B cell (primary cell): Measurements from ENCODE around the gene WNT1. TPM values are rescaled to one million over a fixed set of nuclear protein-coding genes. Genes with fewer than 3 reads are reported as not detected.

Experiments
- ATAC-seq: fragments of 200-7000 bp; cut with Tn5 transposase; one replicate; pipeline ENCODE4 v1.10.0; 2021; ENCODE audit warnings: low read depth, mild to moderate bottlenecking, moderate number of reproducible peaks, moderate library complexity
- CTCF ChIA-PET: fragments of 350-600 bp; sonication (Branson Sonifier 250); formaldehyde crosslinking; loops from one replicate; lab custom pipeline; 2021; ENCODE audit warnings: antibody characterized with exemption, inconsistent platforms; lab: Charles Lee
- POLR2A ChIA-PET: fragments of 350-600 bp; sonication (Branson Sonifier 250); formaldehyde crosslinking; loops from one replicate; lab custom pipeline; 2021; ENCODE audit warnings: antibody characterized with exemption; lab: Charles Lee
- DNase-seq: peaks from one replicate; pipeline ENCODE4 v3.0.0; 2013
- H2AFZ ChIP-seq: 2 replicates; pipeline ENCODE4 v1.6.1; 2012; ENCODE audit warnings: mild to moderate bottlenecking, low read depth, low read length; ENCODE audit not compliant: insufficient read depth, poor library complexity, severe bottlenecking
- H3K27ac ChIP-seq, 2 donors: 1 replicate in 1 of 2; 2 replicates in 1 of 2; pipeline ENCODE4 v1.5.1; 2012 to 2013; ENCODE audit warnings: low read length in 2 of 2, mild to moderate bottlenecking in 2 of 2, moderate library complexity in 1 of 2
- H3K27me3 ChIP-seq, 4 experiments: fragments of 200-600 bp in 1 of 4; sonication (generic) in 1 of 4; replicated peaks in 1 of 4; 1 replicate in 2 of 4; 2 replicates in 2 of 4; pipeline versions ENCODE4 v1.6.1 to v1.7.0; 2013 to 2016; ENCODE audit warnings: low read length in 3 of 4, mild to moderate bottlenecking in 2 of 4, mixed read lengths in 1 of 4, moderate library complexity in 1 of 4; ENCODE audit not compliant: insufficient read depth in 4 of 4, control insufficient read depth in 3 of 4; ENCODE audit errors: control extremely low read depth in 1 of 4
- H3K36me3 ChIP-seq, 2 experiments: replicated peaks in 1 of 2; 1 replicate in 1 of 2; 2 replicates in 1 of 2; pipeline versions ENCODE4 v1.6.1 to v1.7.1; 2013; ENCODE audit warnings: low read length in 1 of 2; ENCODE audit not compliant: insufficient read depth in 2 of 2, control insufficient read depth in 1 of 2; ENCODE audit errors: control extremely low read depth in 1 of 2, extremely low read depth in 1 of 2
- H3K4me1 ChIP-seq, 2 donors: fragments of 200-600 bp in 1 of 2; sonication (generic) in 1 of 2; 1 replicate in 1 of 2; 2 replicates in 1 of 2; pipeline versions ENCODE4 v1.5.1 to v1.6.1; 2013 to 2017; ENCODE audit warnings: low read length in 2 of 2; ENCODE audit not compliant: control insufficient read depth in 2 of 2, insufficient read depth in 2 of 2
- H3K4me2 ChIP-seq: replicated peaks from 2 replicates; pipeline ENCODE3; 2012; ENCODE audit warnings: mild to moderate bottlenecking, low read depth, low read length; ENCODE audit not compliant: poor library complexity, severe bottlenecking
- H3K4me3 ChIP-seq, 5 experiments: fragments of 200-600 bp in 1 of 5; sonication (generic) in 1 of 5; 1 replicate in 3 of 5; 2 replicates in 2 of 5; pipeline versions ENCODE4 v1.5.1 to v1.7.0; 2011 to 2016; ENCODE audit warnings: low read length in 4 of 5, mild to moderate bottlenecking in 4 of 5, low read depth in 2 of 5, control low read depth in 1 of 5, moderate library complexity in 1 of 5; ENCODE audit not compliant: insufficient read depth in 1 of 5; ENCODE audit errors: control extremely low read depth in 1 of 5, extremely low read depth in 1 of 5
- H3K79me2 ChIP-seq: fragments of 200-600 bp; sonication (generic); one replicate; pipeline ENCODE4 v1.6.0; 2016; ENCODE audit warnings: low read length; ENCODE audit not compliant: control insufficient read depth, insufficient read depth
- H3K9ac ChIP-seq: fragments of 200-600 bp; sonication (generic); 2 replicates; pipeline ENCODE4 v1.6.1; 2017; ENCODE audit warnings: mild to moderate bottlenecking, low read length, moderate library complexity
- H3K9me3 ChIP-seq, 3 donors: one replicate each; pipeline versions ENCODE4 v1.6.1 to v1.7.1; 2013; ENCODE audit warnings: low read length in 2 of 3; ENCODE audit not compliant: control insufficient read depth in 2 of 3, insufficient read depth in 1 of 3; ENCODE audit errors: control extremely low read depth in 1 of 3
- H4K20me1 ChIP-seq: 2 replicates; pipeline ENCODE4 v1.6.0; 2012; ENCODE audit warnings: mild to moderate bottlenecking, low read length; ENCODE audit not compliant: insufficient read depth, control insufficient read depth, poor library complexity, severe bottlenecking
- H3K27ac Mint-ChIP-seq: one replicate; pipeline ENCODE4 v1.8.0; 2021; ENCODE audit warnings: mixed read lengths
- H3K27me3 Mint-ChIP-seq: one replicate; pipeline ENCODE4 v1.8.0; 2021; ENCODE audit warnings: mixed read lengths
- H3K4me1 Mint-ChIP-seq: one replicate; pipeline ENCODE4 v1.8.0; 2021; ENCODE audit warnings: mixed read lengths
- H3K4me3 Mint-ChIP-seq: one replicate; pipeline ENCODE4 v1.8.0; 2021; ENCODE audit warnings: mixed read lengths
- H3K9me3 Mint-ChIP-seq: one replicate; pipeline ENCODE4 v1.8.0; 2022; ENCODE audit warnings: mixed read lengths; ENCODE audit not compliant: insufficient read depth
- EZH2 ChIP-seq: IDR thresholded peaks from 2 replicates; pipeline ENCODE4 v1.6.1; 2012; ENCODE audit warnings: borderline replicate concordance, low read depth, mild to moderate bottlenecking, moderate library complexity, low read length; ENCODE audit not compliant: insufficient read depth, poor library complexity, severe bottlenecking
- WGBS: methylation state at CpG from one replicate; pipeline ENCODE4 v1.1.5; 2013; ENCODE audit warnings: missing lambda C conversion rate; ENCODE audit not compliant: insufficient coverage; 5-methylcytosine and 5-hydroxymethylcytosine counted together
- intact Hi-C: fragments of 100-400 bp; cut with micrococcal nuclease; formaldehyde crosslinking; loops from one replicate; pipeline ENCODE4 v1.10.0; 2022
- polyA plus RNA-seq: library from polyadenylated mRNA; depleted of rRNA; stranded (reverse); fragments of >200 nt; gene quantifications from 2 replicates; pipeline ENCODE4 v1.2.3, GENCODE V29; 2012
- total RNA-seq, 2 donors: library from RNA; stranded (reverse); fragments of 120-200 nt in 1 of 2; gene quantifications; 1 replicate in 1 of 2; 2 replicates in 1 of 2; pipeline versions ENCODE4 v1.2.3 to v1.2.4, GENCODE V29; 2013 to 2022
- TF ChIP-seq, protein P1 (sequence below): fragments of 200-600 bp; IDR thresholded peaks from one replicate; pipeline ENCODE4 v1.8.0; 2022; ENCODE audit warnings: antibody characterized with exemption, mild to moderate bottlenecking

WNT1 gene
- total and polyA plus RNA-seq, 2 donors (not counting 1 experiment from before 2014, with no cell fraction given): 0.55 TPM; not detected in 1

DNA sequence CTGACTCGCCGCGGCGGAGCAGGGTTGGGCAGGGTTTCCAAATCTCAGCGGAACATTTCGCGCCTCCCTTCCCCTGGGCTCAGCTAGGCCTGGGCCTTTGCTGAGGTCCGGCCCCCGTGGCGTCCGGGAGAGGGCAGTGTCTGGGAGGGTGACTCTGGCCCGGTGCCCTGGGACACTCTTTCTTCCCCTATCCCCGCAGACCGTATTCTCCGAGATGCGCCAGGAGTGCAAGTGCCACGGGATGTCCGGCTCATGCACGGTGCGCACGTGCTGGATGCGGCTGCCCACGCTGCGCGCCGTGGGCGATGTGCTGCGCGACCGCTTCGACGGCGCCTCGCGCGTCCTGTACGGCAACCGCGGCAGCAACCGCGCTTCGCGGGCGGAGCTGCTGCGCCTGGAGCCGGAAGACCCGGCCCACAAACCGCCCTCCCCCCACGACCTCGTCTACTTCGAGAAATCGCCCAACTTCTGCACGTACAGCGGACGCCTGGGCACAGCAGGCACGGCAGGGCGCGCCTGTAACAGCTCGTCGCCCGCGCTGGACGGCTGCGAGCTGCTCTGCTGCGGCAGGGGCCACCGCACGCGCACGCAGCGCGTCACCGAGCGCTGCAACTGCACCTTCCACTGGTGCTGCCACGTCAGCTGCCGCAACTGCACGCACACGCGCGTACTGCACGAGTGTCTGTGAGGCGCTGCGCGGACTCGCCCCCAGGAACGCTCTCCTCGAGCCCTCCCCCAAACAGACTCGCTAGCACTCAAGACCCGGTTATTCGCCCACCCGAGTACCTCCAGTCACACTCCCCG lies 3.0 kb downstream of the WNT1 start:
- CTCF ChIA-PET: interaction anchor here (1.2 to 9.0 kb wide), 9 partner anchors 12 to 129 kb away, joined by 3 to 71 read pairs (median 7); partner anchors contain the start of genes DDX23, FKBP11 and WNT10B
- H3K9me3 Mint-ChIP-seq: no peaks in the 10 kb centered on the region
- H2AFZ ChIP-seq: peak overlapping the region; percentile 86
- H3K4me3 Mint-ChIP-seq: peak overlapping the region; percentile 93
- no peaks in the 10 kb centered on the region for H4K20me1 ChIP-seq
- ATAC-seq (no peak), DNase-seq (peak; percentile 70)
- peaks cover 2 to 73% (median 35%) of the 10 kb centered on the region in 4 experiments for H3K27me3 ChIP-seq
- H3K4me3 ChIP-seq: peak overlapping the region; percentile 11 to 86 (median 60)
- POLR2A ChIA-PET: interaction anchor here (2.6 kb wide), 1 partner anchor 11 kb away, joined by 9 read pairs; no protein-coding TSS in a partner anchor
- peaks cover 55% of the 10 kb centered on the region for H3K27me3 Mint-ChIP-seq
- H3K27ac Mint-ChIP-seq: peak overlapping the region; percentile 44
- intact Hi-C loops: loop anchor here (2.0 kb wide), 2 partner anchors 14 to 24 kb away; partner anchors contain the start of gene ARF3
- peaks cover 0 to 25% (median 0%) of the 10 kb centered on the region in 3 donors for H3K9me3 ChIP-seq
- peak overlapping the region; percentile 76 for H3K9ac ChIP-seq
- WGBS: 3% methylated on average over 91 of the region's 91 CpGs
- H3K4me1 Mint-ChIP-seq: peaks cover 52% of the 10 kb centered on the region
- peaks cover 44 to 50% of the 10 kb centered on the region in 2 donors for H3K4me1 ChIP-seq
- H3K36me3 ChIP-seq: no peaks in the 10 kb centered on the region
- TF ChIP-seq, protein P1, sequence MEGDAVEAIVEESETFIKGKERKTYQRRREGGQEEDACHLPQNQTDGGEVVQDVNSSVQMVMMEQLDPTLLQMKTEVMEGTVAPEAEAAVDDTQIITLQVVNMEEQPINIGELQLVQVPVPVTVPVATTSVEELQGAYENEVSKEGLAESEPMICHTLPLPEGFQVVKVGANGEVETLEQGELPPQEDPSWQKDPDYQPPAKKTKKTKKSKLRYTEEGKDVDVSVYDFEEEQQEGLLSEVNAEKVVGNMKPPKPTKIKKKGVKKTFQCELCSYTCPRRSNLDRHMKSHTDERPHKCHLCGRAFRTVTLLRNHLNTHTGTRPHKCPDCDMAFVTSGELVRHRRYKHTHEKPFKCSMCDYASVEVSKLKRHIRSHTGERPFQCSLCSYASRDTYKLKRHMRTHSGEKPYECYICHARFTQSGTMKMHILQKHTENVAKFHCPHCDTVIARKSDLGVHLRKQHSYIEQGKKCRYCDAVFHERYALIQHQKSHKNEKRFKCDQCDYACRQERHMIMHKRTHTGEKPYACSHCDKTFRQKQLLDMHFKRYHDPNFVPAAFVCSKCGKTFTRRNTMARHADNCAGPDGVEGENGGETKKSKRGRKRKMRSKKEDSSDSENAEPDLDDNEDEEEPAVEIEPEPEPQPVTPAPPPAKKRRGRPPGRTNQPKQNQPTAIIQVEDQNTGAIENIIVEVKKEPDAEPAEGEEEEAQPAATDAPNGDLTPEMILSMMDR: no peak
- TF ChIP-seq EZH2: no peak
- H3K4me2 ChIP-seq: peak overlapping the region; percentile 99
- no peak overlapping the region for H3K27ac ChIP-seq
- no peaks in the 10 kb centered on the region for H3K79me2 ChIP-seq
